Measurements from ENCODE around the gene IRS2. TPM values are rescaled to one million over a fixed set of nuclear protein-coding genes. Genes with fewer than 3 reads are reported as not detected.

IRS2 gene
- total and polyA plus RNA-seq, 2 donors (not counting 1 experiment from before 2014, with no cell fraction given) = 2.3 TPM

DNA sequence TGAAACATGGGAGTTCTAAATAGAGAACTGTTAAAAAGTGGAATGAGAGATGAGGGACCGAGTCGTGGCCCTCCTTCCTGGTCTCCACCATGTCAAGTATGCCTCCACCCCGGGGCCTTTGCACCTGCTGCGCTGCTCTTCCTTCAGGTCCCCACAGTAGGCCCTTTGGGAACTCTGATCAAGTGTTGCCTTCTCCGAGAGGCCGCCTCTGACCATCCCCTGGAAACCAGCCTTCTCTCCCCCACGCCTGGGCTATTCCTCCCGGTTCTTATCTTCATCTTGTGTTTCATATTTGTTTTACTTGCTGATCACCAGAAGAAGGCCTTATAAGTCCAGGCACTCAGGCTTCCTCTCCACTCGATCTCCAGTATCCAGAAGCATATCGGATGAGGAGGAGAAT is 40.0 kb downstream of the IRS2 start:
- H3K4me3 ChIP-seq (replicated peaks in 1 of 4; ENCODE audit: control extremely low read depth in 1 of 4, insufficient read depth in 1 of 4, low read depth in 3 of 4, low read length in 4 of 4) = no peak overlapping the region
- H3K27ac ChIP-seq (ENCODE audit: insufficient read depth, low read length) = no peak overlapping the region
- H3K36me3 ChIP-seq (ENCODE audit: control insufficient read depth, insufficient read depth, low read length) = no peaks in the 10 kb centered on the region
- no peaks in the 10 kb centered on the region for H3K9me3 ChIP-seq (ENCODE audit: control insufficient read depth, insufficient read depth, low read depth, low read length)
- no peaks in the 10 kb centered on the region for H3K4me1 ChIP-seq (ENCODE audit: control insufficient read depth, extremely low read depth, insufficient read depth, low read length)
- H3K4me2 ChIP-seq (ENCODE audit: extremely low read depth, insufficient read depth, low read length) = no peak overlapping the region
- no peaks in the 10 kb centered on the region for H4K20me1 ChIP-seq (ENCODE audit: control insufficient read depth, extremely low read depth, insufficient read depth, low read length)
- H2AFZ ChIP-seq (ENCODE audit: low read length) = no peak overlapping the region
- H3K79me2 ChIP-seq (ENCODE audit: control insufficient read depth, insufficient read depth, low read length) = no peaks in the 10 kb centered on the region
- DNase-seq (ENCODE audit: low read depth in 2 of 2) = no peak
- H3K27me3 ChIP-seq (ENCODE audit: control insufficient read depth, insufficient read depth, low read length) = no peaks in the 10 kb centered on the region
- H3K9ac ChIP-seq (ENCODE audit: insufficient read depth, low read length) = no peak overlapping the region
- no peak for TF ChIP-seq EZH2 (IDR thresholded peaks at IDR 0.05; ENCODE audit: low read length, missing control alignments)
- TF ChIP-seq, protein P1, sequence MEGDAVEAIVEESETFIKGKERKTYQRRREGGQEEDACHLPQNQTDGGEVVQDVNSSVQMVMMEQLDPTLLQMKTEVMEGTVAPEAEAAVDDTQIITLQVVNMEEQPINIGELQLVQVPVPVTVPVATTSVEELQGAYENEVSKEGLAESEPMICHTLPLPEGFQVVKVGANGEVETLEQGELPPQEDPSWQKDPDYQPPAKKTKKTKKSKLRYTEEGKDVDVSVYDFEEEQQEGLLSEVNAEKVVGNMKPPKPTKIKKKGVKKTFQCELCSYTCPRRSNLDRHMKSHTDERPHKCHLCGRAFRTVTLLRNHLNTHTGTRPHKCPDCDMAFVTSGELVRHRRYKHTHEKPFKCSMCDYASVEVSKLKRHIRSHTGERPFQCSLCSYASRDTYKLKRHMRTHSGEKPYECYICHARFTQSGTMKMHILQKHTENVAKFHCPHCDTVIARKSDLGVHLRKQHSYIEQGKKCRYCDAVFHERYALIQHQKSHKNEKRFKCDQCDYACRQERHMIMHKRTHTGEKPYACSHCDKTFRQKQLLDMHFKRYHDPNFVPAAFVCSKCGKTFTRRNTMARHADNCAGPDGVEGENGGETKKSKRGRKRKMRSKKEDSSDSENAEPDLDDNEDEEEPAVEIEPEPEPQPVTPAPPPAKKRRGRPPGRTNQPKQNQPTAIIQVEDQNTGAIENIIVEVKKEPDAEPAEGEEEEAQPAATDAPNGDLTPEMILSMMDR (conservative IDR thresholded peaks at IDR 0.05 in 1 of 2, IDR thresholded peaks at IDR 0.05 in 1 of 2; ENCODE audit: low read depth in 1 of 2, low read length in 2 of 2) = no peak

GRCh38 chr13:109745702-109746101 is 40.7 kb downstream of the IRS2 start:
- Histone ChIP-seq H3K4me1 (ENCODE audit: control insufficient read depth, extremely low read depth, insufficient read depth, low read length) (no peaks in the 10 kb centered on the region), H3K9me3 (ENCODE audit: control insufficient read depth, insufficient read depth, low read depth, low read length) (no peaks in the 10 kb centered on the region), H3K4me3 (replicated peaks in 1 of 4; ENCODE audit: control extremely low read depth in 1 of 4, insufficient read depth in 1 of 4, low read depth in 3 of 4, low read length in 4 of 4) (no peak overlapping the region), H3K9ac (ENCODE audit: insufficient read depth, low read length) (no peak overlapping the region), H3K27me3 (ENCODE audit: control insufficient read depth, insufficient read depth, low read length) (no peaks in the 10 kb centered on the region), H3K79me2 (ENCODE audit: control insufficient read depth, insufficient read depth, low read length) (no peaks in the 10 kb centered on the region), H3K4me2 (ENCODE audit: extremely low read depth, insufficient read depth, low read length) (no peak overlapping the region), H2AFZ (ENCODE audit: low read length) (no peak overlapping the region), H3K36me3 (ENCODE audit: control insufficient read depth, insufficient read depth, low read length) (no peaks in the 10 kb centered on the region), H3K27ac (ENCODE audit: insufficient read depth, low read length) (no peak overlapping the region), H4K20me1 (ENCODE audit: control insufficient read depth, extremely low read depth, insufficient read depth, low read length) (no peaks in the 10 kb centered on the region)
- no peak for DNase-seq (ENCODE audit: low read depth in 2 of 2)
- no peak for TF ChIP-seq EZH2 (IDR thresholded peaks at IDR 0.05; ENCODE audit: low read length, missing control alignments)
- TF ChIP-seq, protein P1 (conservative IDR thresholded peaks at IDR 0.05 in 1 of 2, IDR thresholded peaks at IDR 0.05 in 1 of 2; ENCODE audit: low read depth in 1 of 2, low read length in 2 of 2) = no peak

- DNase-seq (ENCODE audit: low read depth in 2 of 2) = no peak
- Histone ChIP-seq H3K4me1 (ENCODE audit: control insufficient read depth, extremely low read depth, insufficient read depth, low read length) (no peaks in the 10 kb centered on the region), H3K27me3 (ENCODE audit: control insufficient read depth, insufficient read depth, low read length) (no peaks in the 10 kb centered on the region), H3K4me2 (ENCODE audit: extremely low read depth, insufficient read depth, low read length) (no peak overlapping the region), H3K9me3 (ENCODE audit: control insufficient read depth, insufficient read depth, low read depth, low read length) (no peaks in the 10 kb centered on the region), H4K20me1 (ENCODE audit: control insufficient read depth, extremely low read depth, insufficient read depth, low read length) (no peaks in the 10 kb centered on the region), H3K79me2 (ENCODE audit: control insufficient read depth, insufficient read depth, low read length) (no peaks in the 10 kb centered on the region), H2AFZ (ENCODE audit: low read length) (no peak overlapping the region), H3K27ac (ENCODE audit: insufficient read depth, low read length) (no peak overlapping the region), H3K9ac (ENCODE audit: insufficient read depth, low read length) (no peak overlapping the region), H3K36me3 (ENCODE audit: control insufficient read depth, insufficient read depth, low read length) (no peaks in the 10 kb centered on the region), H3K4me3 (replicated peaks in 1 of 4; ENCODE audit: control extremely low read depth in 1 of 4, insufficient read depth in 1 of 4, low read depth in 3 of 4, low read length in 4 of 4) (no peak overlapping the region)
- no peak for TF ChIP-seq EZH2 (IDR thresholded peaks at IDR 0.05; ENCODE audit: low read length, missing control alignments)
- TF ChIP-seq, protein P1 (conservative IDR thresholded peaks at IDR 0.05 in 1 of 2, IDR thresholded peaks at IDR 0.05 in 1 of 2; ENCODE audit: low read depth in 1 of 2, low read length in 2 of 2) = no peak
Observed at GRCh38 chr13:109745060-109745459, 41.3 kb downstream of the IRS2 start.

All from fibroblast of lung (primary cell).